Neural crest cell (in vitro differentiated cells): ENCODE measurements around the gene CHIT1. TPM values are rescaled to one million over a fixed set of nuclear protein-coding genes. Genes with fewer than 3 reads are reported as not detected.

ENCODE experiments used
- DNase-seq: peaks from one replicate; pipeline ENCODE4 v3.0.0; 2021; ENCODE audit warnings: low read depth, mixed read lengths, low spot score
- H3K27ac Mint-ChIP-seq: one replicate; pipeline ENCODE4 v1.8.0; 2021; ENCODE audit warnings: mild to moderate bottlenecking, mixed read lengths; ENCODE audit not compliant: unreplicated experiment
- H3K27me3 Mint-ChIP-seq: 2 replicates; pipeline ENCODE4 v1.8.0; 2021; ENCODE audit warnings: low read depth, mild to moderate bottlenecking, mixed read lengths
- H3K36me3 Mint-ChIP-seq: 2 replicates; pipeline ENCODE4 v1.8.0; 2021; ENCODE audit warnings: low read depth, mild to moderate bottlenecking, mixed read lengths
- H3K4me1 Mint-ChIP-seq: 2 replicates; pipeline ENCODE4 v1.8.0; 2021; ENCODE audit warnings: mixed read lengths
- H3K4me3 Mint-ChIP-seq: one replicate; pipeline ENCODE4 v1.8.0; 2021; ENCODE audit warnings: mild to moderate bottlenecking, mixed read lengths
- H3K9me3 Mint-ChIP-seq: 2 replicates; pipeline ENCODE4 v1.8.0; 2021; ENCODE audit warnings: mixed read lengths
- total RNA-seq: library from RNA; stranded (reverse); gene quantifications from 2 replicates; pipeline ENCODE4 v1.2.1, GENCODE V29; 2021
- TF ChIP-seq, protein P1 (sequence below): fragments of 200-600 bp; sonication (generic); conservative IDR thresholded peaks from 2 replicates; pipeline ENCODE4 v1.5.0; 2021; ENCODE audit warnings: antibody characterized with exemption, mild to moderate bottlenecking

The CHIT1 gene
- total RNA-seq, 1 donor from 2014 or later: not detected

DNA sequence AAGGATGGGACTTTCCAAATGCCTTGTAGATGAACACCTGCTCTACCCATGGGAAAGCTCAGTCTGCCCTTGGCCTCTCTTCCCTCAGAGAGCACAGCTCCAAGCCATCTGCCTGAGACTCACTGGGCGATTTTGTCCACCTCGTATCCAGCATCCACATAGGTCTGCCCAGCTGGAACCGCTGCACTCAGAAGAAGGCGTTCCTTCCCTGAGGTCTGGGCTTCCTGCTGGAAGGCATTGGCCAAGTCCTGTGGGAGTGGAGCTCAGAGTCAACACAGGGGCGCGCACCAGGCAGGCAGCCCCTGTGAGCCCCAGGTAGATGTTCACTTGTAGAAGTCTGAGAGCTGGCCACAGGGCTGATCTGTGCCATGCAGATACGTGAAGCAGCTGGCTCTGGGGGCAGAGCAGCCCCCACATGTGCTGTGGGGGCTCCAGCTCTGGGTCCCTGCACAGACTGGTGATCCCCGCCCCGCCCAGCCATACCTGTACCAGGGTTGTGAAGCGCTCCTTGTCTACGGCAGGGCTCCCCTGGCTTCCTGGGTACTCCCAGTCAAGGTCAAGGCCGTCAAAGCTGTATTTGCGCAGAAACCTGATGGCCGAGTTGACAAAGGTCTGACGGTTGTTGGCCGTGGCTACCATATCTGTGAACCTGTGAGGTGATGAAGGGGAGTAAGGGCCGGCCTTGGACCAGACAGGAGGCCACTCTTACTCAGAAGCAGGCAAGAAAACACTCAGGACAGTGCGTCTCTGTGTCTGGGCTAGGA, 6.3 kb downstream of the CHIT1 start:
- H3K36me3 Mint-ChIP-seq: no peaks in the 10 kb centered on the region
- H3K4me1 Mint-ChIP-seq: no peaks in the 10 kb centered on the region
- no peak overlapping the region for H3K27ac Mint-ChIP-seq
- H3K27me3 Mint-ChIP-seq: peaks cover 23% of the 10 kb centered on the region
- H3K9me3 Mint-ChIP-seq: no peaks in the 10 kb centered on the region
- no peak overlapping the region for H3K4me3 Mint-ChIP-seq
- DNase-seq: no peak
- TF ChIP-seq, protein P1, sequence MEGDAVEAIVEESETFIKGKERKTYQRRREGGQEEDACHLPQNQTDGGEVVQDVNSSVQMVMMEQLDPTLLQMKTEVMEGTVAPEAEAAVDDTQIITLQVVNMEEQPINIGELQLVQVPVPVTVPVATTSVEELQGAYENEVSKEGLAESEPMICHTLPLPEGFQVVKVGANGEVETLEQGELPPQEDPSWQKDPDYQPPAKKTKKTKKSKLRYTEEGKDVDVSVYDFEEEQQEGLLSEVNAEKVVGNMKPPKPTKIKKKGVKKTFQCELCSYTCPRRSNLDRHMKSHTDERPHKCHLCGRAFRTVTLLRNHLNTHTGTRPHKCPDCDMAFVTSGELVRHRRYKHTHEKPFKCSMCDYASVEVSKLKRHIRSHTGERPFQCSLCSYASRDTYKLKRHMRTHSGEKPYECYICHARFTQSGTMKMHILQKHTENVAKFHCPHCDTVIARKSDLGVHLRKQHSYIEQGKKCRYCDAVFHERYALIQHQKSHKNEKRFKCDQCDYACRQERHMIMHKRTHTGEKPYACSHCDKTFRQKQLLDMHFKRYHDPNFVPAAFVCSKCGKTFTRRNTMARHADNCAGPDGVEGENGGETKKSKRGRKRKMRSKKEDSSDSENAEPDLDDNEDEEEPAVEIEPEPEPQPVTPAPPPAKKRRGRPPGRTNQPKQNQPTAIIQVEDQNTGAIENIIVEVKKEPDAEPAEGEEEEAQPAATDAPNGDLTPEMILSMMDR: no peak

- Mint-ChIP-seq H3K4me1 (peaks cover 4% of the 10 kb centered on the region), H3K27ac (no peak overlapping the region), H3K36me3 (no peaks in the 10 kb centered on the region), H3K27me3 (peaks cover 34% of the 10 kb centered on the region), H3K4me3 (no peak overlapping the region), H3K9me3 (no peaks in the 10 kb centered on the region)
- TF ChIP-seq, protein P1: no peak
- DNase-seq: no peak
These were observed 9.5 kb downstream of the CHIT1 start for GRCh38 chr1:203219934-203220333.

DNA sequence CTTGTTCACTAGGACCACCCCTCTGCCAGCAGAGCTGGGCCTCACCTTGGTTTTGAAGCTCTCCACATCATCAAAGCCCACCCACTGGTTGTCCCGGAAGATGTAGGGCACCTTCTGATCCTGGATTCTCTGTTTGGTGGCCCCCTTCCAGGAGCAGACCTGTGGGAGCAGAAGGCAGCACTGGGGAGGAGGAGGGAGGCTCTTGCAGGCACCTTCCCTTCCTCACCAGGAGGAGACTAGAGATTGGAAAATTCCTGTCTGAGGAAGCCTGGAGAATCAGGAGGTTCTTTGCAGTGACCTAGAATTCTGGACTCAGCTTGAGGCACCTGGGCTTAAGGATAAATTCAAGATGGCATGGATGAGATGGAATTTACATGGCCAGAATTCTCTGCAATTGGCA, 10.3 kb downstream of the CHIT1 start:
- H3K36me3 Mint-ChIP-seq: no peaks in the 10 kb centered on the region
- H3K27ac Mint-ChIP-seq: no peak overlapping the region
- no peaks in the 10 kb centered on the region for H3K9me3 Mint-ChIP-seq
- DNase-seq: no peak
- peaks cover 36% of the 10 kb centered on the region for H3K27me3 Mint-ChIP-seq
- peaks cover 4% of the 10 kb centered on the region for H3K4me1 Mint-ChIP-seq
- TF ChIP-seq, protein P1: no peak
- no peak overlapping the region for H3K4me3 Mint-ChIP-seq

- no peak overlapping the region for H3K27ac Mint-ChIP-seq
- peaks cover 4% of the 10 kb centered on the region for H3K4me1 Mint-ChIP-seq
- no peak overlapping the region for H3K4me3 Mint-ChIP-seq
- no peak for DNase-seq
- no peaks in the 10 kb centered on the region for H3K36me3 Mint-ChIP-seq
- TF ChIP-seq, protein P1: no peak
- no peaks in the 10 kb centered on the region for H3K9me3 Mint-ChIP-seq
- peaks cover 38% of the 10 kb centered on the region for H3K27me3 Mint-ChIP-seq
These were observed 11.8 kb downstream of the CHIT1 start for GRCh38 chr1:203217668-203218067.

DNA sequence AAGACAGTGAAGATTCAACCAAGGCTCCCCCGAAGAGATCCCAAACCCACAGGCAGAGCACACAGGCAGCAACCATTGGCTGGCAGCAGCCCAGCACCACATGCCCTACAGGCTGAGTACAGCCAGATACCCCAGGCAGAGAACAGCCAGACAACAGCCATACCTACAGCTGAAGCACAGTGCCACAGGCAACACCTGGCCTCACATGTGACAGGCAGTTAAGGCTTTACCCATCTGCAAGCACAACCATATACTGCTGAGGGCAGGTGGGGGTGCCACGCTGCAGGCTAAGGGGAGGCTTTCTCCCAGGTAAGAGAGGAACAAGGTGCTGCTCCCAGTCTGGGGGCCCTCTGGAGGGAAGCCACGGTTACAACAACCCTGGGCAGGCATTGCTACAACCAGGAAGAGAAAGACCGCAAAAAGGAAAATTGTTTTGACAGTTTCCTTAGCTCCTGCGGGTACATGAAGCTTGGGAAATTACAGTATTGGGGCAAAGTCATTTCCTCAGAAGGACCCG, 12.3 kb downstream of the CHIT1 start:
- Mint-ChIP-seq H3K4me3 (no peak overlapping the region), H3K27ac (no peak overlapping the region), H3K36me3 (no peaks in the 10 kb centered on the region), H3K27me3 (peaks cover 38% of the 10 kb centered on the region), H3K9me3 (no peaks in the 10 kb centered on the region), H3K4me1 (peaks cover 4% of the 10 kb centered on the region)
- no peak for DNase-seq
- TF ChIP-seq, protein P1: no peak
